ENCODE data around the gene ADAMTS2. TPM values are rescaled to one million over a fixed set of nuclear protein-coding genes. Genes with fewer than 3 reads are reported as not detected.

The ADAMTS2 gene
- total and polyA plus RNA-seq, 2 of the 8 experiments (the other 6 are each of a cell fraction or from before 2014, with no cell fraction given), result 6.6 to 7.3 TPM

DNA sequence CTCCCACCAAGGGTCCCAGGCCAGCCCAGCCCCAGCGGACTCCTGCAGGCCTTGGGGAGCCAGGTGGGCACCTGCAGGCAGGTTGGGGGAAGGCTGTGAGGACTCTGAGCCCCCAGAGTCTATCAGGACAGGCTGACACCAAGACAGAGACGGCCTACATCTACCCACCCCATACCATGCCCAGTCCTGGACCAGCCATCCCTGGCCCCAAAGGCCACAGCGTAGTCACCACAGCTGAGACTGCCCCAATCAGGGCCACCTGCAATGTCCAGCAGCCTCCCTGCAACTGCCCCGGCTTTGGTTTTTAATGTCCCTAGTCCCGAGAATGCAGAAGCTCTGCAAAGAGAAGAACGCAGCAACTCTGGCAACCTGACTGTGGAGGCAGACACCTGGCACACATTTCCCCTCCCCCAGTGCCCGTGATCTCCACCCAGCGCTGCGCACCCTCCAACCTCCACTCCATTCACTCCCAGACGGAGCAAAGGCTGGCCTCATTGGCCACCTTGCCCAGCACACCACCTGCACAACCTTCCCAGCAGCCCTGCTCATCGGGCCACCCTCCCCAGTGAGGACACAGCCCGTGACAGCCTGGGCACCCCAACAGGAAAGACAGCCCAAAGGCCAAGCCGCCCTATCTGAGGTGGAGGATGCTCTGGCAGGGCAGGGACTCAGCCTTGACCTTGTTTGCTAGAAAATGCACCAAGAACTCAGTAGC lies 14.9 kb downstream of the ADAMTS2 start (continued):
- TF ChIP-seq, protein P1, sequence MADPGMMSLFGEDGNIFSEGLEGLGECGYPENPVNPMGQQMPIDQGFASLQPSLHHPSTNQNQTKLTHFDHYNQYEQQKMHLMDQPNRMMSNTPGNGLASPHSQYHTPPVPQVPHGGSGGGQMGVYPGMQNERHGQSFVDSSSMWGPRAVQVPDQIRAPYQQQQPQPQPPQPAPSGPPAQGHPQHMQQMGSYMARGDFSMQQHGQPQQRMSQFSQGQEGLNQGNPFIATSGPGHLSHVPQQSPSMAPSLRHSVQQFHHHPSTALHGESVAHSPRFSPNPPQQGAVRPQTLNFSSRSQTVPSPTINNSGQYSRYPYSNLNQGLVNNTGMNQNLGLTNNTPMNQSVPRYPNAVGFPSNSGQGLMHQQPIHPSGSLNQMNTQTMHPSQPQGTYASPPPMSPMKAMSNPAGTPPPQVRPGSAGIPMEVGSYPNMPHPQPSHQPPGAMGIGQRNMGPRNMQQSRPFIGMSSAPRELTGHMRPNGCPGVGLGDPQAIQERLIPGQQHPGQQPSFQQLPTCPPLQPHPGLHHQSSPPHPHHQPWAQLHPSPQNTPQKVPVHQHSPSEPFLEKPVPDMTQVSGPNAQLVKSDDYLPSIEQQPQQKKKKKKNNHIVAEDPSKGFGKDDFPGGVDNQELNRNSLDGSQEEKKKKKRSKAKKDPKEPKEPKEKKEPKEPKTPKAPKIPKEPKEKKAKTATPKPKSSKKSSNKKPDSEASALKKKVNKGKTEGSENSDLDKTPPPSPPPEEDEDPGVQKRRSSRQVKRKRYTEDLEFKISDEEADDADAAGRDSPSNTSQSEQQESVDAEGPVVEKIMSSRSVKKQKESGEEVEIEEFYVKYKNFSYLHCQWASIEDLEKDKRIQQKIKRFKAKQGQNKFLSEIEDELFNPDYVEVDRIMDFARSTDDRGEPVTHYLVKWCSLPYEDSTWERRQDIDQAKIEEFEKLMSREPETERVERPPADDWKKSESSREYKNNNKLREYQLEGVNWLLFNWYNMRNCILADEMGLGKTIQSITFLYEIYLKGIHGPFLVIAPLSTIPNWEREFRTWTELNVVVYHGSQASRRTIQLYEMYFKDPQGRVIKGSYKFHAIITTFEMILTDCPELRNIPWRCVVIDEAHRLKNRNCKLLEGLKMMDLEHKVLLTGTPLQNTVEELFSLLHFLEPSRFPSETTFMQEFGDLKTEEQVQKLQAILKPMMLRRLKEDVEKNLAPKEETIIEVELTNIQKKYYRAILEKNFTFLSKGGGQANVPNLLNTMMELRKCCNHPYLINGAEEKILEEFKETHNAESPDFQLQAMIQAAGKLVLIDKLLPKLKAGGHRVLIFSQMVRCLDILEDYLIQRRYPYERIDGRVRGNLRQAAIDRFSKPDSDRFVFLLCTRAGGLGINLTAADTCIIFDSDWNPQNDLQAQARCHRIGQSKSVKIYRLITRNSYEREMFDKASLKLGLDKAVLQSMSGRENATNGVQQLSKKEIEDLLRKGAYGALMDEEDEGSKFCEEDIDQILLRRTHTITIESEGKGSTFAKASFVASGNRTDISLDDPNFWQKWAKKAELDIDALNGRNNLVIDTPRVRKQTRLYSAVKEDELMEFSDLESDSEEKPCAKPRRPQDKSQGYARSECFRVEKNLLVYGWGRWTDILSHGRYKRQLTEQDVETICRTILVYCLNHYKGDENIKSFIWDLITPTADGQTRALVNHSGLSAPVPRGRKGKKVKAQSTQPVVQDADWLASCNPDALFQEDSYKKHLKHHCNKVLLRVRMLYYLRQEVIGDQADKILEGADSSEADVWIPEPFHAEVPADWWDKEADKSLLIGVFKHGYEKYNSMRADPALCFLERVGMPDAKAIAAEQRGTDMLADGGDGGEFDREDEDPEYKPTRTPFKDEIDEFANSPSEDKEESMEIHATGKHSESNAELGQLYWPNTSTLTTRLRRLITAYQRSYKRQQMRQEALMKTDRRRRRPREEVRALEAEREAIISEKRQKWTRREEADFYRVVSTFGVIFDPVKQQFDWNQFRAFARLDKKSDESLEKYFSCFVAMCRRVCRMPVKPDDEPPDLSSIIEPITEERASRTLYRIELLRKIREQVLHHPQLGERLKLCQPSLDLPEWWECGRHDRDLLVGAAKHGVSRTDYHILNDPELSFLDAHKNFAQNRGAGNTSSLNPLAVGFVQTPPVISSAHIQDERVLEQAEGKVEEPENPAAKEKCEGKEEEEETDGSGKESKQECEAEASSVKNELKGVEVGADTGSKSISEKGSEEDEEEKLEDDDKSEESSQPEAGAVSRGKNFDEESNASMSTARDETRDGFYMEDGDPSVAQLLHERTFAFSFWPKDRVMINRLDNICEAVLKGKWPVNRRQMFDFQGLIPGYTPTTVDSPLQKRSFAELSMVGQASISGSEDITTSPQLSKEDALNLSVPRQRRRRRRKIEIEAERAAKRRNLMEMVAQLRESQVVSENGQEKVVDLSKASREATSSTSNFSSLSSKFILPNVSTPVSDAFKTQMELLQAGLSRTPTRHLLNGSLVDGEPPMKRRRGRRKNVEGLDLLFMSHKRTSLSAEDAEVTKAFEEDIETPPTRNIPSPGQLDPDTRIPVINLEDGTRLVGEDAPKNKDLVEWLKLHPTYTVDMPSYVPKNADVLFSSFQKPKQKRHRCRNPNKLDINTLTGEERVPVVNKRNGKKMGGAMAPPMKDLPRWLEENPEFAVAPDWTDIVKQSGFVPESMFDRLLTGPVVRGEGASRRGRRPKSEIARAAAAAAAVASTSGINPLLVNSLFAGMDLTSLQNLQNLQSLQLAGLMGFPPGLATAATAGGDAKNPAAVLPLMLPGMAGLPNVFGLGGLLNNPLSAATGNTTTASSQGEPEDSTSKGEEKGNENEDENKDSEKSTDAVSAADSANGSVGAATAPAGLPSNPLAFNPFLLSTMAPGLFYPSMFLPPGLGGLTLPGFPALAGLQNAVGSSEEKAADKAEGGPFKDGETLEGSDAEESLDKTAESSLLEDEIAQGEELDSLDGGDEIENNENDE (IDR thresholded peaks at IDR 0.05; ENCODE audit: insufficient replicate concordance, low read length), result no peak
- no peak for TF ChIP-seq TCF12 (IDR thresholded peaks at IDR 0.05; ENCODE audit: low read depth, low read length)
- TF ChIP-seq CHD2 (IDR thresholded peaks at IDR 0.05; ENCODE audit: low read length), result no peak
- no peak for TF ChIP-seq HDAC6 (IDR thresholded peaks at IDR 0.05; ENCODE audit: low read depth, low read length)
- TF ChIP-seq ZNF274 (IDR thresholded peaks at IDR 0.05; ENCODE audit: borderline replicate concordance, extremely low read depth, low read length), result no peak
- no peak for TF ChIP-seq MAFK (IDR thresholded peaks at IDR 0.05; ENCODE audit: low read depth, low read length)
- TF ChIP-seq, protein P2, sequence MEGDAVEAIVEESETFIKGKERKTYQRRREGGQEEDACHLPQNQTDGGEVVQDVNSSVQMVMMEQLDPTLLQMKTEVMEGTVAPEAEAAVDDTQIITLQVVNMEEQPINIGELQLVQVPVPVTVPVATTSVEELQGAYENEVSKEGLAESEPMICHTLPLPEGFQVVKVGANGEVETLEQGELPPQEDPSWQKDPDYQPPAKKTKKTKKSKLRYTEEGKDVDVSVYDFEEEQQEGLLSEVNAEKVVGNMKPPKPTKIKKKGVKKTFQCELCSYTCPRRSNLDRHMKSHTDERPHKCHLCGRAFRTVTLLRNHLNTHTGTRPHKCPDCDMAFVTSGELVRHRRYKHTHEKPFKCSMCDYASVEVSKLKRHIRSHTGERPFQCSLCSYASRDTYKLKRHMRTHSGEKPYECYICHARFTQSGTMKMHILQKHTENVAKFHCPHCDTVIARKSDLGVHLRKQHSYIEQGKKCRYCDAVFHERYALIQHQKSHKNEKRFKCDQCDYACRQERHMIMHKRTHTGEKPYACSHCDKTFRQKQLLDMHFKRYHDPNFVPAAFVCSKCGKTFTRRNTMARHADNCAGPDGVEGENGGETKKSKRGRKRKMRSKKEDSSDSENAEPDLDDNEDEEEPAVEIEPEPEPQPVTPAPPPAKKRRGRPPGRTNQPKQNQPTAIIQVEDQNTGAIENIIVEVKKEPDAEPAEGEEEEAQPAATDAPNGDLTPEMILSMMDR (IDR thresholded peaks at IDR 0.05; ENCODE audit: control extremely low read depth in 1 of 3, insufficient read depth in 1 of 3, low read depth in 1 of 3, low read length in 3 of 3), result no peak
- TF ChIP-seq EZH2 (IDR thresholded peaks at IDR 0.05; ENCODE audit: low read depth, low read length, severe bottlenecking), result no peak
